ENCODE measurements around the gene PABPN1L.

Gene PABPN1L

DNA sequence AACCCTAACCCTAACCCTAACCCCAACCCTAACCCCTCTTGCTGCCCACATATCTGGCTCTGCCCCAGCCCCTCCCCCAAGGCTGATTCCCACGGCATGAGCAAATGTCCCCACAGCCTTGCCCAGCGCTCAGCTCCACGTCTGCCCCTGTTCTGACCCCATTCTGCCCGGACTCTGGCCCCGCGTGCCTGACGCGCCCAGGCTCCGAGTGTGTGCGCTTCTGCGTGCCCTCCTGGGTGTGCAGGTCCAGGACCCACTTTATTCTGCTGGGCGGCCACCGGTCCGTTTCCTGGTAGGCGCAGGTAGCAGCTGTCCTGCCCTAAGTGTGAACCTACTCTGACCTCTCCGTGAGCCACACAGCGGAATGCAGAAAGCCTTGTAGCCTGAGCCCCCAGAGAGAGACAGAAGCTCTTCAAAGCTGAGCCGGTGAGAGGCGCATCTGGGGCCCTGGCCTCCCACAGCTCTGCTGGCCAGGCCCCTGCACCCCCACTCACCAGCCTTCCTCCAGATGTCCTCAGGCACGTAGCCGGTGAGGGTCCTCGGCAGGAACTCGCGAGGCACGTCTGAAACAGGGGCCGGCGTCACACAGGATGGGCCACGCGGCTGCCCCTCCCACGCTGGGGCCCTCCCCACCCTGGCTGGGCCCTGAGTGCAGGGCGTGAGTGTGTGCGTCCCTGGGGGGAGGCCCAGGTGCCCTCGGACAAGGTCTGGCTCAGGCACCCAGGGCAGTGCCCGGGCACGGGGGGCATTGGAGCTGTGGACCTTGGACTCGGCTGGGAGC, 14.0 kb upstream of the PABPN1L start:
- DNase-seq: no peak
- TF ChIP-seq, protein P1, sequence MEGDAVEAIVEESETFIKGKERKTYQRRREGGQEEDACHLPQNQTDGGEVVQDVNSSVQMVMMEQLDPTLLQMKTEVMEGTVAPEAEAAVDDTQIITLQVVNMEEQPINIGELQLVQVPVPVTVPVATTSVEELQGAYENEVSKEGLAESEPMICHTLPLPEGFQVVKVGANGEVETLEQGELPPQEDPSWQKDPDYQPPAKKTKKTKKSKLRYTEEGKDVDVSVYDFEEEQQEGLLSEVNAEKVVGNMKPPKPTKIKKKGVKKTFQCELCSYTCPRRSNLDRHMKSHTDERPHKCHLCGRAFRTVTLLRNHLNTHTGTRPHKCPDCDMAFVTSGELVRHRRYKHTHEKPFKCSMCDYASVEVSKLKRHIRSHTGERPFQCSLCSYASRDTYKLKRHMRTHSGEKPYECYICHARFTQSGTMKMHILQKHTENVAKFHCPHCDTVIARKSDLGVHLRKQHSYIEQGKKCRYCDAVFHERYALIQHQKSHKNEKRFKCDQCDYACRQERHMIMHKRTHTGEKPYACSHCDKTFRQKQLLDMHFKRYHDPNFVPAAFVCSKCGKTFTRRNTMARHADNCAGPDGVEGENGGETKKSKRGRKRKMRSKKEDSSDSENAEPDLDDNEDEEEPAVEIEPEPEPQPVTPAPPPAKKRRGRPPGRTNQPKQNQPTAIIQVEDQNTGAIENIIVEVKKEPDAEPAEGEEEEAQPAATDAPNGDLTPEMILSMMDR (IDR thresholded peaks at IDR 0.05; ENCODE audit: low read depth, low read length, missing control alignments): no peak
- Histone ChIP-seq H3K27me3 (replicated peaks) (peaks cover 33% of the 10 kb centered on the region), H3K4me3 (ENCODE audit: low read depth, low read length) (no peak overlapping the region), H3K27ac (no peak overlapping the region), H3K36me3 (replicated peaks) (no peaks in the 10 kb centered on the region)
- in situ Hi-C loops (cut with HindIII; ENCODE audit: low pct_ligation_motif_present, low sequenced_read_pairs): no loop called here

DNA sequence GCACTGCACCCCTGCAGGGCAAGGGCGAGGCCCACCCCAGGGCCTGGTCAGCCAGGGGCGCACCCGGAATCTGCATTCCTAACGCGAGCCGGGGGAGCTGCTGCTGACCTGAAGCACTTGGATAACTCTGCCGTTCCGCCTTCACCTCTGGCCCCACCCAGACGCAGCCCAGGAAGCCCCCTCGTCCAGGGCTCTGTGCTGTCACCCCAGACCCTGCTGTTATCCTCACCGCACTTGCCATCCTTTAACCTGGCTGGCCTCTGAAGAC, 13.3 kb upstream of the PABPN1L start:
- DNase-seq: no peak
- Histone ChIP-seq H3K4me3 (ENCODE audit: low read depth, low read length) (no peak overlapping the region), H3K27ac (no peak overlapping the region), H3K27me3 (replicated peaks) (peaks cover 33% of the 10 kb centered on the region), H3K36me3 (replicated peaks) (no peaks in the 10 kb centered on the region)
- TF ChIP-seq, protein P1 (IDR thresholded peaks at IDR 0.05; ENCODE audit: low read depth, low read length, missing control alignments): no peak
- in situ Hi-C loops (cut with HindIII; ENCODE audit: low pct_ligation_motif_present, low sequenced_read_pairs): no loop called here

DNA sequence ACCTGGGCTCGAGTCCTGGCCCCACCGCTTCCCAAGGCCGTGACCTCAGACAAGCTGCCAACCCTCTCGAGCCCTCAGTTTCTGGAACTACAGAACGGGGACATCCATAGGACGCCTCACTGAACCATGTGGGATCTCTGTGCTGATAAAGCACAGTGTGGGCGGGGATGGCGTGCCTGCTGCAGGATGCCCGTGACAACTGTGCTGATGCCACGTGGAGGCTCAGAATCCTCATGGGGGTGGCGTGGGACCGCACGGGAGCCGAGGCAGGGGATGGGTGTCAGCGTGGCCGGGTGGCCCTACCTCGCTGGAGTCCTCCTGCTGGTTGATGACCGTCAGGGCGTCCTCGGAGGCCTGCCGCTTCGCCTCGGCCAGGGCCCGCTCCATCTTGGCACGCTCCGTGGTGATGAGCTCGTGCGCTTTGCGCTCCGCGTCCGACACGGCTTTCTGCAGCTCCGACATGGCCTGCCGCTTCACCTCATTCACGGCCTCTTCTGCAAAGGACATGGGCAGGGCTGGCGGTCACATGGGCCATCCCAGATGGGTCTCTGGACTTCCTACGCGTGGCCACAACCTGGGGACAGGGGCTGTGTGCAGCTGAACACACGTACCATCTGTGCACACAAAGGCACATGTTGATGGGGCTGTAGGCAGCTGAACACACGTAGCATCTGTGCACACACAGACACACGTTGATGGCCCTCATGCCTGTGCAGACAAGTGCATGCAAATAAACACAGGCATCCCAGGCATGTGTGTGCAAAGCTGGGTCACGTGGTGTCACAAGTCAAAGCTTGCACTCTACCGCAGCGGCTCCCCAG, 12.7 kb upstream of the PABPN1L start:
- TF ChIP-seq, protein P1 (IDR thresholded peaks at IDR 0.05; ENCODE audit: low read depth, low read length, missing control alignments): no peak
- Histone ChIP-seq H3K4me3 (ENCODE audit: low read depth, low read length) (no peak overlapping the region), H3K36me3 (replicated peaks) (no peaks in the 10 kb centered on the region), H3K27ac (no peak overlapping the region), H3K27me3 (replicated peaks) (peaks cover 33% of the 10 kb centered on the region)
- no peak for DNase-seq
- in situ Hi-C loops (cut with HindIII; ENCODE audit: low pct_ligation_motif_present, low sequenced_read_pairs): no loop called here

DNA sequence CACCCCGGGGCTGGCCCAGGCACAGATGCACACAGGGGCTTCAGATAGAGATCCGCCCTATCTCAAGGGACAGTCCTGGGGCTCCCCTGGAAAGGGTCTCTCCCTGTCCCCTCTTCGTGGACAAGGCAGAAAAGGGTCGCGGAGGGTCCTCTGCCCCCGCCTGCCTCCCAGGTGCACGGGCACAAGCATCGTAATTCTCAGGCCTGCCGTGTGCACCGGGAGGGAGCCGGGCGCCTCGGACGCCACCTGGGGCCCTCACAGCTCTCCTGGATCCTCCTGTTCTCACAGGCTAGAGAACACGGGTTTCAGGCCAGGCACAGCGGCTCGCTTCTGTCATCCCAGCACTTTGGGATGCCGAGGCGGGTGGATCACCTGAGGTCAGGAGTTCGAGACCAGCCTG, 11.9 kb upstream of the PABPN1L start:
- DNase-seq: no peak
- TF ChIP-seq, protein P1 (IDR thresholded peaks at IDR 0.05; ENCODE audit: low read depth, low read length, missing control alignments): no peak
- in situ Hi-C loops (cut with HindIII; ENCODE audit: low pct_ligation_motif_present, low sequenced_read_pairs): no loop called here
- no peak overlapping the region for H3K27ac ChIP-seq
- H3K27me3 ChIP-seq (replicated peaks): peaks cover 33% of the 10 kb centered on the region
- H3K36me3 ChIP-seq (replicated peaks): no peaks in the 10 kb centered on the region
- no peak overlapping the region for H3K4me3 ChIP-seq (ENCODE audit: low read depth, low read length)

DNA sequence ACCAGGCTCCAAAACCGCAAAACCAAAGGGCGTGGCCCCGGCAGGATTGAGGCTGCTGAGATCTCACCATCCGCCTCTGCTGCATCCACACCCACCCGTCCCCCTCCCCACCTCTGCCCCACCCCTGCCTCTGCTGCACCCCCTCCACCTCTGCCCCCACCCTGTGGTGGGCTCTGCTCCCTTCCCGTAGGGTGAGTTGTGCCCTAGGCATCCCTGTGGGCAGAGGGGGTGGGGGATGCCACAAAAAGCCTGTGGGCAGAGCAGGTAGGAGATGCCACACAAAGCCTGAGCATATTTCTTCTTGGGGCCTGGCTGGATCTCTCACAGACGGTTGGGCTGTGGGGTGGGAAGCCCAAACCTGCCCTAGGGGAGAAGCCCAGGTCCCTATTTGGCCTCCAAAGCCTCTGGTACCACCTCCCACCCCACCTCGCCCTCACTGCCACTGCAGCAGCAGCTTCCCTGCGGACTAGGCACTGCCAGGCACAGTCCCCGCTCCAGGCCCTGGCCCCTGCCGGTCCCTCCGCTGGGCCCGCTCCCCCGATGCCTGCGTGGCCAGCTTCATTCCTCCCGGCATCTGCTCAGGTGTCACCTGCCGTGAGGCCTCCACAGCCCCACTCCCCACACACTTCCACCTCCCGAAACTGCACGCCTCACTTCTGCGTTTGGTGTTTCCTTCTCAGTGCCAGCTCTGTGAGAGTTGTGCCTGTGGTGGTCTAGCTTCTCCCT, 11.3 kb upstream of the PABPN1L start:
- in situ Hi-C loops (cut with HindIII; ENCODE audit: low pct_ligation_motif_present, low sequenced_read_pairs): no loop called here
- TF ChIP-seq, protein P1 (IDR thresholded peaks at IDR 0.05; ENCODE audit: low read depth, low read length, missing control alignments): no peak
- no peak overlapping the region for H3K27ac ChIP-seq
- H3K4me3 ChIP-seq (ENCODE audit: low read depth, low read length): no peak overlapping the region
- peaks cover 33% of the 10 kb centered on the region for H3K27me3 ChIP-seq (replicated peaks)
- DNase-seq: no peak
- H3K36me3 ChIP-seq (replicated peaks): no peaks in the 10 kb centered on the region

All from brain microvascular endothelial cell (primary cell).